GF-D8 (cell line): ENCODE results near the gene ADORA1.

Experiments used
- DNase-seq: peaks from one replicate; lab custom pipeline; 2025; lab: John Stamatoyannopoulos, UW

Gene ADORA1

GRCh38 chr1:203158423-203158822, 30.9 kb downstream of the ADORA1 start:
- no peak for DNase-seq

- DNase-seq = no peak
Observed at GRCh38 chr1:203158960-203159665, 31.6 kb downstream of the ADORA1 start.

GRCh38 chr1:203159844-203160243, 32.3 kb downstream of the ADORA1 start:
- no peak for DNase-seq

GRCh38 chr1:203161175-203161574, 33.6 kb downstream of the ADORA1 start:
- no peak for DNase-seq

- no peak for DNase-seq
Observed at GRCh38 chr1:203161703-203162102, 34.2 kb downstream of the ADORA1 start.

- DNase-seq = no peak
Observed at GRCh38 chr1:203162403-203162802, 34.9 kb downstream of the ADORA1 start.

- DNase-seq = no peak
Observed at GRCh38 chr1:203163891-203164635, 36.5 kb downstream of the ADORA1 start.

- no peak for DNase-seq
Observed at GRCh38 chr1:203165101-203165799, 37.7 kb downstream of the ADORA1 start.

GRCh38 chr1:203165800-203166161, 38.3 kb downstream of the ADORA1 start:
- no peak for DNase-seq

GRCh38 chr1:203166192-203166940, 38.8 kb downstream of the ADORA1 start:
- DNase-seq = no peak

- DNase-seq = no peak
Observed at GRCh38 chr1:203167026-203167912, 39.7 kb downstream of the ADORA1 start.

- DNase-seq = no peak
Observed at GRCh38 chr1:203167913-203168200, 40.3 kb downstream of the ADORA1 start.

GRCh38 chr1:203168256-203168786, 40.8 kb downstream of the ADORA1 start:
- DNase-seq = no peak

- DNase-seq = no peak
Observed at GRCh38 chr1:203168991-203169390, 41.5 kb downstream of the ADORA1 start.

- no peak for DNase-seq
Observed at GRCh38 chr1:203169770-203170520, 42.4 kb downstream of the ADORA1 start.

- no peak for DNase-seq
Observed at GRCh38 chr1:203170625-203171330, 43.3 kb downstream of the ADORA1 start.

GRCh38 chr1:203171341-203172183, 44.0 kb downstream of the ADORA1 start:
- DNase-seq = no peak

GRCh38 chr1:203172184-203173010, 44.9 kb downstream of the ADORA1 start:
- DNase-seq = no peak
